Measurements from ENCODE around the gene GRIK3. TPM values are rescaled to one million over a fixed set of nuclear protein-coding genes. Genes with fewer than 3 reads are reported as not detected.
A peak's percentile ranks its signal among the peaks of the same experiment; 100 is the strongest.

GRIK3 gene
- total RNA-seq, 6 experiments from 2014 or later: 0.07 TPM; not detected in 5

- TF ChIP-seq POLR2A (IDR thresholded peaks at IDR 0.05): no peak
- TF ChIP-seq CTCF (IDR thresholded peaks at IDR 0.05): no peak
- DNase-seq (no peak), ATAC-seq (no peak)
- H3K4me3 ChIP-seq: no peak overlapping the region
- 73% methylated on average over 6 of the region's 9 CpGs for WGBS (ENCODE audit: insufficient coverage, low coverage, low lambda C conversion rate, missing lambda C conversion rate)
- H3K4me1 ChIP-seq: no peaks in the 10 kb centered on the region
- no peaks in the 10 kb centered on the region for H3K9me3 ChIP-seq
- H3K27ac ChIP-seq: no peak overlapping the region
- intact Hi-C loops (cut with DNase I): no loop called here
- H3K36me3 ChIP-seq: no peaks in the 10 kb centered on the region
- no peaks in the 10 kb centered on the region for H3K27me3 ChIP-seq
These were observed 250.0 kb downstream of the GRIK3 start for GRCh38 chr1:36784147-36784859.

GRCh38 chr1:36783475-36783874, 250.8 kb downstream of the GRIK3 start:
- H3K27me3 ChIP-seq: no peaks in the 10 kb centered on the region
- ATAC-seq (no peak), DNase-seq (no peak)
- no peaks in the 10 kb centered on the region for H3K36me3 ChIP-seq
- intact Hi-C loops (cut with DNase I): no loop called here
- no peaks in the 10 kb centered on the region for H3K4me1 ChIP-seq
- TF ChIP-seq CTCF (IDR thresholded peaks at IDR 0.05) (no peak), POLR2A (IDR thresholded peaks at IDR 0.05) (no peak)
- no peak overlapping the region for H3K4me3 ChIP-seq
- H3K9me3 ChIP-seq: no peaks in the 10 kb centered on the region
- H3K27ac ChIP-seq: no peak overlapping the region
- 50% methylated on average over 1 of the region's 3 CpGs for WGBS (ENCODE audit: insufficient coverage, low coverage, low lambda C conversion rate, missing lambda C conversion rate)

- peak in 3 of 4 donors; percentile 32 to 77 (median 66) for ATAC-seq
- Histone ChIP-seq H3K27ac (no peak overlapping the region), H3K27me3 (no peaks in the 10 kb centered on the region), H3K36me3 (no peaks in the 10 kb centered on the region), H3K4me3 (no peak overlapping the region), H3K4me1 (no peaks in the 10 kb centered on the region), H3K9me3 (no peaks in the 10 kb centered on the region)
- no CpG with 5 or more reads among the region's 2 CpGs for WGBS (ENCODE audit: insufficient coverage, low coverage, low lambda C conversion rate, missing lambda C conversion rate)
- intact Hi-C loops (cut with DNase I): no loop called here
- peak in 1 of 3 donors; percentile 27 for DNase-seq
- TF ChIP-seq POLR2A (IDR thresholded peaks at IDR 0.05) (no peak), CTCF (IDR thresholded peaks at IDR 0.05) (no peak)
These were observed 251.5 kb downstream of the GRIK3 start for GRCh38 chr1:36782785-36783184.

GRCh38 chr1:36782085-36782484, 252.2 kb downstream of the GRIK3 start:
- TF ChIP-seq CTCF (IDR thresholded peaks at IDR 0.05) (no peak), POLR2A (IDR thresholded peaks at IDR 0.05) (no peak)
- Histone ChIP-seq H3K4me3 (no peak overlapping the region), H3K27ac (no peak overlapping the region), H3K9me3 (no peaks in the 10 kb centered on the region), H3K27me3 (no peaks in the 10 kb centered on the region), H3K4me1 (no peaks in the 10 kb centered on the region), H3K36me3 (no peaks in the 10 kb centered on the region)
- DNase-seq (no peak), ATAC-seq (no peak)
- WGBS (ENCODE audit: insufficient coverage, low coverage, low lambda C conversion rate, missing lambda C conversion rate): 83% methylated on average over 5 of the region's 6 CpGs
- intact Hi-C loops (cut with DNase I): no loop called here

Data from right lobe of liver (tissue), 6 donors.